HFFc6 (cell line): ENCODE measurements around the gene PAQR9. TPM values are rescaled to one million over a fixed set of nuclear protein-coding genes. Genes with fewer than 3 reads are reported as not detected.

ENCODE experiments used
- DNase-seq: peaks from one replicate; pipeline ENCODE4 v3.0.0-alpha.2; 2018
- H3K27ac Mint-ChIP-seq: 2 replicates; pipeline ENCODE4 v1.8.0; 2020; ENCODE audit warnings: mild to moderate bottlenecking, mixed read lengths
- H3K27me3 Mint-ChIP-seq: 2 replicates; pipeline ENCODE4 v1.8.0; 2021; ENCODE audit warnings: mild to moderate bottlenecking, moderate library complexity, mixed read lengths; ENCODE audit not compliant: insufficient read depth
- H3K36me3 Mint-ChIP-seq: 2 replicates; pipeline ENCODE4 v1.8.0; 2021; ENCODE audit warnings: low read depth, mixed read lengths
- H3K4me1 Mint-ChIP-seq: 2 replicates; pipeline ENCODE4 v1.8.0; 2020; ENCODE audit warnings: low read depth, mixed read lengths
- H3K4me3 Mint-ChIP-seq: 2 replicates; pipeline ENCODE4 v1.8.0; 2020; ENCODE audit warnings: mild to moderate bottlenecking, moderate library complexity, mixed read lengths
- H3K9me3 Mint-ChIP-seq: 2 replicates; pipeline ENCODE4 v1.8.0; 2020; ENCODE audit warnings: mild to moderate bottlenecking, mixed read lengths
- total RNA-seq, 6 experiments: library from RNA; stranded (reverse); fragmentation: NEBNext Ultra II Directional; extraction: Animal tissue kit (Norgen Biotek cat#: 25700); gene quantifications; 2 replicates in 1 of 6; 3 replicates in 5 of 6; pipeline ENCODE4 v1.2.3, GENCODE V29; 2021
- TF ChIP-seq, protein P1 (sequence below): fragments of 200-600 bp; sonication (generic); IDR thresholded peaks from 2 replicates; pipeline ENCODE4 v1.5.0; 2021; ENCODE audit warnings: antibody characterized with exemption, mild to moderate bottlenecking

PAQR9 gene
- total RNA-seq, 6 experiments from 2014 or later = 0.11 to 0.30 (median 0.17) TPM; not detected in 2

- H3K4me1 Mint-ChIP-seq = peaks cover 24% of the 10 kb centered on the region
- H3K4me3 Mint-ChIP-seq = no peak overlapping the region
- no peak overlapping the region for H3K27ac Mint-ChIP-seq
- DNase-seq = no peak
- no peaks in the 10 kb centered on the region for H3K36me3 Mint-ChIP-seq
- H3K27me3 Mint-ChIP-seq = peaks cover 13% of the 10 kb centered on the region
- no peaks in the 10 kb centered on the region for H3K9me3 Mint-ChIP-seq
- TF ChIP-seq, protein P1, sequence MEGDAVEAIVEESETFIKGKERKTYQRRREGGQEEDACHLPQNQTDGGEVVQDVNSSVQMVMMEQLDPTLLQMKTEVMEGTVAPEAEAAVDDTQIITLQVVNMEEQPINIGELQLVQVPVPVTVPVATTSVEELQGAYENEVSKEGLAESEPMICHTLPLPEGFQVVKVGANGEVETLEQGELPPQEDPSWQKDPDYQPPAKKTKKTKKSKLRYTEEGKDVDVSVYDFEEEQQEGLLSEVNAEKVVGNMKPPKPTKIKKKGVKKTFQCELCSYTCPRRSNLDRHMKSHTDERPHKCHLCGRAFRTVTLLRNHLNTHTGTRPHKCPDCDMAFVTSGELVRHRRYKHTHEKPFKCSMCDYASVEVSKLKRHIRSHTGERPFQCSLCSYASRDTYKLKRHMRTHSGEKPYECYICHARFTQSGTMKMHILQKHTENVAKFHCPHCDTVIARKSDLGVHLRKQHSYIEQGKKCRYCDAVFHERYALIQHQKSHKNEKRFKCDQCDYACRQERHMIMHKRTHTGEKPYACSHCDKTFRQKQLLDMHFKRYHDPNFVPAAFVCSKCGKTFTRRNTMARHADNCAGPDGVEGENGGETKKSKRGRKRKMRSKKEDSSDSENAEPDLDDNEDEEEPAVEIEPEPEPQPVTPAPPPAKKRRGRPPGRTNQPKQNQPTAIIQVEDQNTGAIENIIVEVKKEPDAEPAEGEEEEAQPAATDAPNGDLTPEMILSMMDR = no peak
These were observed 8.7 kb upstream of the PAQR9 start for GRCh38 chr3:142972092-142972753.

DNA sequence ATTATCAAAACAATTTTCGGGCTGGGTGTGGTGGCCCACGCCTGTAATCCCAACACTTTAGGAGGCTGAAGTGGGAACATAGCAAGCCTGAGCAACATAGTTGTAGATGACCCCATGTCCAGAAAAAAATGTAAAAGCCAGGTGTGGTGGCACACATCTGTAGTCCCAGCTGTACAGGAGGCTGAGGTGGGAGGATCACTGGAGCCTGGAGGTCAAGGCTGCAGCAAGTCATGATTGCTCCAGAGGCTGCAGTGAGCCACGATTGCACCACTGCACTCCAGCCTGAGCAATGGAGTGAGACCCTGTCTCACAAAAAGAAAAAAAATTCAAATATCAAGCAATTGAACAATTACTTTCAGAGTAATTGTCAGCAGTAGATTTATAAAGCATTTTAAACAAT is 8.0 kb upstream of the PAQR9 start:
- no peak for DNase-seq
- Mint-ChIP-seq H3K4me3 (no peak overlapping the region), H3K27me3 (peaks cover 17% of the 10 kb centered on the region), H3K36me3 (no peaks in the 10 kb centered on the region), H3K27ac (no peak overlapping the region), H3K9me3 (no peaks in the 10 kb centered on the region), H3K4me1 (peaks cover 16% of the 10 kb centered on the region)
- TF ChIP-seq, protein P1 = no peak

GRCh38 chr3:142968319-142969025 is 5.0 kb upstream of the PAQR9 start:
- TF ChIP-seq, protein P1 = no peak
- Mint-ChIP-seq H3K27me3 (peaks cover 31% of the 10 kb centered on the region), H3K4me1 (peaks cover 7% of the 10 kb centered on the region), H3K9me3 (no peaks in the 10 kb centered on the region; the same call in 1 of the 2 replicates), H3K4me3 (no peak overlapping the region), H3K27ac (no peak overlapping the region), H3K36me3 (0 out of 2 replicates have a peak, but pooled peaks cover 6% of the 10 kb centered on the region)
- DNase-seq = no peak

- TF ChIP-seq, protein P1 = no peak
- Mint-ChIP-seq H3K4me1 (peaks cover 12% of the 10 kb centered on the region), H3K9me3 (no peaks in the 10 kb centered on the region; the same call in 1 of the 2 replicates)
These were observed 3.3 kb upstream of the PAQR9 start for GRCh38 chr3:142966808-142967207.

DNA sequence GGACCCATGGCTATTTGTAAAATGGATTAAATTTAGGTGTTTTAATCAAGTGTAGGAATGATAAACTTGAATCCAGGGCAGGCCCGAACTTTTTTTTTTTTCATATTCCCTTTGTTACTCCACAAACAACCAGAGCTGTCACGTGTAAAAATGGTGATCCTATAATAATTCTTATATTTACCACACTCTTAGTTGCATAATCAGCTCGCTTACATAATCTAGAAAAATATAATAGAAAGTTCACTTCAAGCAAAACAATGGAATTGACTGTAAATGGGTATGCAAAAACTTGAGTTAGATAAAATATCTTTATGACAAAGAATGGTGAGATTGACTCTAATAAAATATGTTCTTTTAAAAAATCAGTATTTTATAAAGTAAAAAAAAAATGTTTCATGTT is 2.1 kb upstream of the PAQR9 start:
- Mint-ChIP-seq H3K4me3 (no peak overlapping the region), H3K4me1 (peaks cover 15% of the 10 kb centered on the region), H3K27me3 (peaks cover 40% of the 10 kb centered on the region), H3K9me3 (no peaks in the 10 kb centered on the region; the same call in 1 of the 2 replicates), H3K27ac (no peak overlapping the region), H3K36me3 (peaks cover 6% of the 10 kb centered on the region; the same call in 1 of the 2 replicates)
- no peak for DNase-seq
- TF ChIP-seq, protein P1 = no peak

More at GRCh38 chr3:142966808-142967207, 3.3 kb upstream of the PAQR9 start:
- H3K4me3 Mint-ChIP-seq = no peak overlapping the region
- no peak overlapping the region for H3K27ac Mint-ChIP-seq
- DNase-seq = no peak
- H3K27me3 Mint-ChIP-seq = peaks cover 42% of the 10 kb centered on the region
- peaks cover 6% of the 10 kb centered on the region; the same call in 1 of the 2 replicates for H3K36me3 Mint-ChIP-seq
